HEK293T (cell line): ENCODE data around the gene MAN1C1.

Experiments used
- CTCF ChIA-PET: fragments of 350-600 bp; formaldehyde crosslinking; extraction: SDS; loops from one replicate; lab custom pipeline; 2021; ENCODE audit warnings: antibody characterized with exemption, inconsistent platforms; lab: Yijun Ruan, JAX
- POLR2A ChIA-PET: fragments of 350-600 bp; formaldehyde crosslinking; extraction: SDS; loops from one replicate; lab custom pipeline; 2020; ENCODE audit warnings: antibody characterized with exemption, inconsistent platforms; lab: Yijun Ruan, JAX
- DNase-seq: peaks from one replicate; pipeline ENCODE4 v3.0.0; 2012; ENCODE audit warnings: mixed read lengths; ENCODE audit errors: extremely low spot score
- ARNT ChIP-seq: fragments of 450-650 bp; IDR thresholded peaks from 2 replicates; pipeline ENCODE4 v1.6.1; 2017; ENCODE audit warnings: mild to moderate bottlenecking
- BHLHE40 ChIP-seq: fragments of 450-650 bp; IDR thresholded peaks from 2 replicates; pipeline ENCODE4 v1.6.1; 2016; ENCODE audit warnings: mild to moderate bottlenecking, moderate library complexity, borderline replicate concordance
- CTBP1 ChIP-seq: fragments of 450-650 bp; IDR thresholded peaks from 2 replicates; pipeline ENCODE4 v1.6.1; 2016; ENCODE audit warnings: borderline replicate concordance
- ELF4 ChIP-seq: fragments of 450-650 bp; IDR thresholded peaks from 2 replicates; pipeline ENCODE4 v1.6.1; 2017; ENCODE audit warnings: antibody characterized with exemption
- FOXA1 ChIP-seq: fragments of 450-650 bp; IDR thresholded peaks from 2 replicates; pipeline ENCODE4 v1.6.1; 2016; ENCODE audit warnings: mild to moderate bottlenecking
- FOXK2 ChIP-seq: fragments of 450-650 bp; IDR thresholded peaks from 2 replicates; pipeline ENCODE4 v1.6.1; 2016; ENCODE audit warnings: mild to moderate bottlenecking
- FOXM1 ChIP-seq: fragments of 450-650 bp; IDR thresholded peaks from 2 replicates; pipeline ENCODE4 v1.6.1; 2017; ENCODE audit warnings: mild to moderate bottlenecking, borderline replicate concordance
- HDGF ChIP-seq: fragments of 450-650 bp; IDR thresholded peaks from 2 replicates; pipeline ENCODE4 v1.6.1; 2017; ENCODE audit warnings: antibody characterized with exemption, borderline replicate concordance
- L3MBTL2 ChIP-seq: fragments of 450-650 bp; conservative IDR thresholded peaks from 2 replicates; pipeline ENCODE4 v1.6.1; 2016; ENCODE audit warnings: mild to moderate bottlenecking
- LEF1 ChIP-seq: fragments of 450-650 bp; IDR thresholded peaks from 2 replicates; pipeline ENCODE4 v1.6.1; 2017; ENCODE audit warnings: mild to moderate bottlenecking, borderline replicate concordance
- NFRKB ChIP-seq: fragments of 450-650 bp; IDR thresholded peaks from 2 replicates; pipeline ENCODE4 v1.6.1; 2016; ENCODE audit warnings: mild to moderate bottlenecking, moderate library complexity
- SP1 ChIP-seq: fragments of 450-650 bp; IDR thresholded peaks from 2 replicates; pipeline ENCODE4 v1.6.1; 2017
- SUZ12 ChIP-seq: fragments of 450-650 bp; IDR thresholded peaks from 2 replicates; pipeline ENCODE4 v1.6.1; 2016; ENCODE audit warnings: mild to moderate bottlenecking
- TARDBP ChIP-seq: fragments of 450-650 bp; IDR thresholded peaks from 2 replicates; pipeline ENCODE4 v1.6.1; 2016
- ZNF384 ChIP-seq: fragments of 450-650 bp; IDR thresholded peaks from 2 replicates; pipeline ENCODE4 v1.6.1; 2016
- TF ChIP-seq, protein P1 (sequence below): fragments of 450-650 bp; IDR thresholded peaks from 2 replicates; pipeline ENCODE4 v1.6.1; 2016

MAN1C1 gene

DNA sequence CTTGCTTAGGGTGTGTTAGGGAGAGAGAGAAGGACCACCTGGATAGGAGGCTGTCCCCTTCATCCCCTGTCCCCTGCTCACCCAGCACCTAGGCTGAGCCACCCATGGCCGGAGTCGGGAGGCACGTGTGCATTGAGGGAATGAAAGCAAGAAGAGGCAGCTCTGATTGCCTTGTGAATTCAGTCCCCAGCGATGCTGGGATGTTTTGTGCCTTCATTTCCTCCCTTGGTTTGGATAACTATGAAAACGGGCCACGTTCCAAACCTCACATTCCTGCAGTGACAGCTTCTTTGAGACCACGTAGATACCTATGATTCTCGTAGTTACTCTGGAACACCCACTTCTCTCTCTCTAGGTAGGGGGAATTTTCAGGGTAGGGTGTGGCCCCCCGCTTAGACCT, 67.1 kb downstream of the MAN1C1 start:
- ChIA-PET POLR2A (no interaction called here), CTCF (interaction anchor here (0.9 kb wide), 1 partner anchor 9 kb away, joined by 3 read pairs; no protein-coding TSS in a partner anchor)
- TF ChIP-seq HDGF (no peak), FOXK2 (no peak), CTBP1 (no peak), SUZ12 (no peak), FOXA1 (no peak), FOXM1 (no peak), TARDBP (no peak), NFRKB (no peak), LEF1 (no peak), ARNT (no peak), BHLHE40 (no peak), L3MBTL2 (no peak), ELF4 (no peak), ZNF384 (no peak), SP1 (no peak)
- TF ChIP-seq, protein P1, sequence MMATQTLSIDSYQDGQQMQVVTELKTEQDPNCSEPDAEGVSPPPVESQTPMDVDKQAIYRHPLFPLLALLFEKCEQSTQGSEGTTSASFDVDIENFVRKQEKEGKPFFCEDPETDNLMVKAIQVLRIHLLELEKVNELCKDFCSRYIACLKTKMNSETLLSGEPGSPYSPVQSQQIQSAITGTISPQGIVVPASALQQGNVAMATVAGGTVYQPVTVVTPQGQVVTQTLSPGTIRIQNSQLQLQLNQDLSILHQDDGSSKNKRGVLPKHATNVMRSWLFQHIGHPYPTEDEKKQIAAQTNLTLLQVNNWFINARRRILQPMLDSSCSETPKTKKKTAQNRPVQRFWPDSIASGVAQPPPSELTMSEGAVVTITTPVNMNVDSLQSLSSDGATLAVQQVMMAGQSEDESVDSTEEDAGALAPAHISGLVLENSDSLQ: no peak
- no peak for DNase-seq

DNA sequence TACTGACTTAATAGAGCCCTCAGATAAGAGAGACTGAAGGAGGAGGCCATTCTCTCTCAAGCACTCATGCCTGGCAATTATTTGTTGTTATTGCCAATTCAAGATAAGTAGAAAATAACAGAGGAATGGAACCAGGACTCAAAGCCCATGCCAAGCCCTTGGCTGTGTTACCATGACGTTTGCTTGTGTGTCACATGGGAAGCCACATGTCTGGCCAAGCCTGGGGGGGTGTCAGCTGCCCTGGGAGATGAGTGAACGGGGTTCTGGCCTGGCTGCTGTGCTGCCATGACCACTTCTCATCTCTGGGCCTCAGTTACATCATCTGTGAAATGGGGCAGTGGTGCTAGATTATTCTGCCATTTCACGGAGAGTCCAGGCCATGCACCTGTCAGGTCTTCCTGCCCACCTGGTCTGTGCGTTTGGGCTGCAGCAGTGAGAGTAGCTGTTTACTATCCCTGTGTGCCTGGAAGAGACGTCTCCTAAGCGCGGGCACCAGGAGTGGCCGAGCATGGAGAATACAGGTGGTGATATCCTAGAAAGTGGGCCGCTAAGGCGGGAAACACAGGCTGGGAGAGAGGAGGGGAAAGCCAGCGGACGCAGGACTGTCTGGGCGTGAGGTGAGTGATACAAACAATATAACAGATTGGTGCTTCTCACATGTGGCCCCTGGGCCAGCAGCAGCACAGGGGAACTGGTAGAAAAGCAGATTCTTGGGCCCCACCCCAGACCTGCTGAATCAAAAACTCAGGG, 67.8 kb downstream of the MAN1C1 start:
- TF ChIP-seq ARNT: no peak
- ChIA-PET POLR2A (no interaction called here), CTCF (interaction anchor here (0.6 kb wide), 1 partner anchor 457 kb away, joined by 3 read pairs; no protein-coding TSS in a partner anchor)
- DNase-seq: no peak

GRCh38 chr1:25685211-25685750, 68.7 kb downstream of the MAN1C1 start:
- no peak for DNase-seq
- CTCF ChIA-PET: interaction anchor here (0.6 kb wide), 1 partner anchor 458 kb away, joined by 3 read pairs; no protein-coding TSS in a partner anchor
- POLR2A ChIA-PET: no interaction called here
- TF ChIP-seq, protein P1: no peak
- TF ChIP-seq FOXA1: no peak
- TF ChIP-seq FOXM1: no peak
- no peak for TF ChIP-seq CTBP1
- no peak for TF ChIP-seq SP1
- TF ChIP-seq SUZ12: no peak
- TF ChIP-seq TARDBP: no peak
- no peak for TF ChIP-seq ELF4
- TF ChIP-seq HDGF: no peak
- TF ChIP-seq LEF1: no peak
- TF ChIP-seq NFRKB: no peak
- no peak for TF ChIP-seq FOXK2
- TF ChIP-seq ARNT: no peak

DNA sequence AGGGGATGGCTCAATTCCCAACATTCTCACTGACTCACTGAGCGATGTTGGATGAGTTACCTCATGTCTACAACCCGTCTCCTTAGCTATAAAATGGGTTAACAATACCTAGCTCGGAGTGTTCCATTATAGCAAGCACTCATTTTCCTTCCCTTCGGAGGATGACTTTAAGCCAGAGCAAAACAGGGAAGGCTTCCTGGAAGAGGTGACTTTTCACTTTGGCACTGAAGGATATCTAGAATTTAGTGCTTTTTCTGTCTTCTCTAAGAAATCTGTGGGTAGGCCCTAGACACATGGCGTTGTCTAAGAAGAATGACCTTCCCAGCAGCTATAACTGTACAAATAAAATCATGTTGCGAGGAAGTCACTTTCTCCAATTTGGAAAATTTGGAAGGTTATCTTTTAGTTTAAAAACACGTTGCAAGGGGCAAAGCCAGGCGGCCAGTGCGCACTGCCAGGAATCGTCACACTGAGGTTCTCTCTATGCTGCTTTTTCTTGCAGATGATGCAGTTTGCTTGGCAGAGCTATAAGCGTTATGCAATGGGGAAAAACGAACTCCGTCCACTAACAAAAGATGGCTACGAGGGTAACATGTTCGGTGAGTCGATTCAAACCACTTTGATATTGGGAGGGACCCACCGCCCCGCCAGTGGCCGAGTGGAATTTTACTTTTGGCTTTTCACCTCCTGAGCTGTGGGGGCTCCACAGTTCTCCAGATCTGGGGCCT, 69.5 kb downstream of the MAN1C1 start:
- DNase-seq: no peak
- POLR2A ChIA-PET: no interaction called here
- no peak for TF ChIP-seq SP1
- no peak for TF ChIP-seq ZNF384
- TF ChIP-seq FOXK2: no peak
- TF ChIP-seq, protein P1: no peak
- no peak for TF ChIP-seq ELF4
- TF ChIP-seq SUZ12: no peak
- no peak for TF ChIP-seq HDGF
- no peak for TF ChIP-seq BHLHE40
- no peak for TF ChIP-seq FOXM1
- no peak for TF ChIP-seq ARNT
- no peak for TF ChIP-seq LEF1
- TF ChIP-seq CTBP1: no peak
- TF ChIP-seq NFRKB: no peak
- no peak for TF ChIP-seq L3MBTL2
- no peak for TF ChIP-seq TARDBP
- no peak for TF ChIP-seq FOXA1
- CTCF ChIA-PET: no interaction called here

- CTCF ChIA-PET: no interaction called here
- POLR2A ChIA-PET: no interaction called here
- DNase-seq: no peak
- no peak for TF ChIP-seq BHLHE40
- no peak for TF ChIP-seq FOXA1
- TF ChIP-seq ARNT: no peak
- no peak for TF ChIP-seq L3MBTL2
- TF ChIP-seq, protein P1: no peak
- no peak for TF ChIP-seq HDGF
- TF ChIP-seq CTBP1: no peak
- no peak for TF ChIP-seq SUZ12
- TF ChIP-seq SP1: no peak
- TF ChIP-seq ELF4: no peak
- TF ChIP-seq TARDBP: no peak
- TF ChIP-seq FOXM1: no peak
- TF ChIP-seq FOXK2: no peak
- no peak for TF ChIP-seq LEF1
- no peak for TF ChIP-seq NFRKB
- no peak for TF ChIP-seq ZNF384
Measured at GRCh38 chr1:25687221-25688017, 70.8 kb downstream of the MAN1C1 start.
